BE2C (cell line): ENCODE results near the gene CPPED1.

ENCODE experiments used
- DNase-seq: peaks from one replicate; pipeline ENCODE4 v3.0.0-alpha.2; 2020
- H3K27me3 ChIP-seq: fragments of 250-450 bp; sonication (Bioruptor Pico); 2 replicates; pipeline ENCODE4 v1.5.1; 2020; ENCODE audit warnings: mild to moderate bottlenecking
- H3K36me3 ChIP-seq: fragments of 250-450 bp; sonication (Bioruptor Pico); 2 replicates; pipeline ENCODE4 v1.5.1; 2020; ENCODE audit warnings: mild to moderate bottlenecking
- H3K4me1 ChIP-seq: fragments of 250-450 bp; sonication (Bioruptor Pico); 2 replicates; pipeline ENCODE4 v1.5.1; 2020
- H3K4me3 ChIP-seq: 2 replicates; pipeline ENCODE4 v1.5.1; 2011; ENCODE audit warnings: low read depth, low read length
- H3K9me3 ChIP-seq: fragments of 250-450 bp; sonication (Bioruptor Pico); 2 replicates; pipeline ENCODE4 v1.5.1; 2020
- CTCF ChIP-seq: IDR thresholded peaks from 2 replicates; pipeline ENCODE4 v1.5.1; 2012; ENCODE audit warnings: mild to moderate bottlenecking, low read depth, low read length

Gene CPPED1

DNA sequence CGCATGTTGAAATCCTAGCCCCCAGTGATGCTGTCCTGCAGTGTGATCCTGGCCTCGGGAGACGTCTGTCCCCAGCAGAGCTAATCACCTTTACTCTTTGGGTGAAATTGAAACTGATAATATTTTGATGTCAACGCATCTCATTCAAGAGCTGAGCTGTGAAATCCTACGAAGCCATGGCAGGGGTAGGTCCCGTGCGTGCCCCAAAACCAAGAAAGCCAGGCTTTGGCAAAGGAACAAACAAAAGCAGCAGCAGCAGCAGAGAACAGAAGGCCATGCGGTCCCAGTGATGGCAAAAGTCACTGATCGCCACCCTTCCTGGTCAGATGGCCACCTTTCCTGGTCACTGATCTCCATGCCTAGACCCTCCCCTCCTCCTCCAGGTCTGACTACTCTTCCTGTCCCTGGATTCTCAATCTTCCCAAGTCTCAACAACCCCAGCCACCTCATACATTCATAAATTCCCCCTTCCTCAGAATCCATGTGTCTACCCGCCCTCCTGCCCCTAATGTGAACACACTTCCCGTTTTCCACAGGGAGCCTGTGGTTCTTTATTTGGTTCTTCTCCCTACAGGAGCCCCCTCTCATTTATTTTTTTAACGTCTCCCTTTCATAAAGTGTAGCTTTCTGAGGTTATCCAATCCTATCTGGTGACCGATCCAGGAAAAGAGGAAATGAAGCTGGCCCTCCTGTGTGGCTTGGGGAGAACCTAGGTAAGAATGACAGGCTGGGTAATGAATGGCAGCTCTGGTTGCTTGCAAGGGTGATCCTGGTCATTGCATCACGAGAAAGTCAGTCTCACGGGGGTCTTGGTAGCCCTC, 50.3 kb downstream of the CPPED1 start:
- H3K4me1 ChIP-seq, result peaks cover 16% of the 10 kb centered on the region
- H3K36me3 ChIP-seq, result no peaks in the 10 kb centered on the region
- no peaks in the 10 kb centered on the region for H3K9me3 ChIP-seq
- no peak for DNase-seq
- H3K4me3 ChIP-seq, result no peak overlapping the region
- no peaks in the 10 kb centered on the region for H3K27me3 ChIP-seq
- TF ChIP-seq CTCF, result no peak

GRCh38 chr16:12752159-12752558, 51.5 kb downstream of the CPPED1 start:
- Histone ChIP-seq H3K4me3 (no peak overlapping the region), H3K36me3 (no peaks in the 10 kb centered on the region), H3K9me3 (no peaks in the 10 kb centered on the region), H3K27me3 (no peaks in the 10 kb centered on the region), H3K4me1 (peaks cover 7% of the 10 kb centered on the region)
- TF ChIP-seq CTCF, result no peak
- no peak for DNase-seq

DNA sequence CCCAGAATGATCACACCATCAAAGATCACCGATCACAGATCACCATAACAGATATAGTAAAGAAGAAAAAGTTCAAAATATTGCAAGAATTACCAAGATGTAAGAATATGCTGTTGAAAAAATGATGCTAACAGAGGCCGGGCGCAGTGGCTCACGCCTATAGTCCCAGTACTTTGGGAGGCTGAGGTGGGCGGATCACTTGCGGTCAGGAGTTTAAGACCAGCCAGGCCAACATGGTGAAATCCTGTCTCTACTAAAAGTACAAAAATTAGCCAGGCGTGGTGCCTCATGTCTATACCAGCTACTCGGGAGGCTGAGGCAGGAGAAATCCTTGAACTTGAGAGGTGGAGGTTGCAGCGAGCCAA, 53.2 kb downstream of the CPPED1 start:
- no peak for TF ChIP-seq CTCF
- Histone ChIP-seq H3K4me1 (peaks cover 3% of the 10 kb centered on the region; the same call in 1 of the 2 replicates), H3K27me3 (no peaks in the 10 kb centered on the region), H3K4me3 (no peak overlapping the region), H3K9me3 (no peaks in the 10 kb centered on the region), H3K36me3 (no peaks in the 10 kb centered on the region)
- no peak for DNase-seq

- no peaks in the 10 kb centered on the region for H3K36me3 ChIP-seq
- DNase-seq, result no peak
Measured at GRCh38 chr16:12749076-12749475, 54.6 kb downstream of the CPPED1 start.

GRCh38 chr16:12747827-12748226, 55.9 kb downstream of the CPPED1 start:
- H3K4me1 ChIP-seq, result no peaks in the 10 kb centered on the region; the same call in 1 of the 2 replicates
- no peaks in the 10 kb centered on the region for H3K9me3 ChIP-seq
- DNase-seq, result no peak
- no peaks in the 10 kb centered on the region for H3K27me3 ChIP-seq
- H3K36me3 ChIP-seq, result no peaks in the 10 kb centered on the region
- no peak for TF ChIP-seq CTCF
- no peak overlapping the region for H3K4me3 ChIP-seq

More at GRCh38 chr16:12749076-12749475, 54.6 kb downstream of the CPPED1 start:
- Histone ChIP-seq H3K4me3 (no peak overlapping the region), H3K27me3 (no peaks in the 10 kb centered on the region), H3K9me3 (no peaks in the 10 kb centered on the region), H3K4me1 (no peaks in the 10 kb centered on the region; the same call in 1 of the 2 replicates)
- no peak for TF ChIP-seq CTCF

- Histone ChIP-seq H3K4me1 (no peaks in the 10 kb centered on the region; the same call in 1 of the 2 replicates), H3K27me3 (no peaks in the 10 kb centered on the region), H3K36me3 (no peaks in the 10 kb centered on the region), H3K4me3 (no peak overlapping the region), H3K9me3 (no peaks in the 10 kb centered on the region)
- no peak for DNase-seq
- no peak for TF ChIP-seq CTCF
Measured at GRCh38 chr16:12747261-12747660, 56.4 kb downstream of the CPPED1 start.
